ENCODE data around the gene HTR5A.

HTR5A gene

DNA sequence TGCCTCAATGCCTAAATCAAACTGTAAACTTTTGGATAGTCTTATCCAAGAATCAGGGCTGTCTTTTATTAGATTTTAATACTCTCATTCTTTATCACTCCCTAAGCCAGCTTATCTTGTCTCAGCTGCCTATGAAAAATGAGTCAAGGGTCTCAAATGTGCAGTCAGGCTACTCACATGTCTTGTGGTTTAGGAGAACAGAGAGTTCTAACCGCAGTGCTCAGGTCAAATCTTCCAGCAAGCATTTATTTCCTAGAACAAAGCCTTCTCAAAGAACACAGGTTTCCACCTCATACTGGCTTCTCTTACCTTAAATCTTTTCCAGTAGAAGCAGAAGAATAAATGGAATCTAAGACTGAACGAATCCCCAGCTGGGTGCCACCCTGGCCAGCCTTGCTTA is 23.5 kb downstream of the HTR5A start:
- no peak for DNase-seq

GRCh38 chr7:155094636-155095135 is 24.6 kb downstream of the HTR5A start:
- DNase-seq: no peak

DNA sequence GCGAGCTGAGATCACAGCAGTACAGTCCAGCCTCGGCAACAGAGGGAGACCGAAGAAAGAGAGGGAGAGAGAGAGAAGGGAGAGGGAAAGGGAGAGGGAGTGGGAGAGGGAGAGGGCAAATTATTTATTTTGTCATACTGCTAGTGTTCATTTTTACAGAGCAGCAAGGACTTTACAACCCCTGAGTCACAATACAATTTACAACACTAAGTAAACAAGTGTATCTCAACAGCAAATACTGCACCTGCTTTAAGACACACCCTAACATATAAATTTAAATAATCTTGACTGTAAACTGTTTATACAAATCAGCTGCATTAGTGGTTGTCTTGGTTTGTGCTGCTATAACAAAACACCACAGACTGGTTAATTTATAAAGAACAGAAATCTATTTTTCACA is 27.2 kb downstream of the HTR5A start:
- DNase-seq: no peak

GRCh38 chr7:155103839-155104238 is 33.7 kb downstream of the HTR5A start:
- no peak for DNase-seq

- no peak for DNase-seq
Measured at GRCh38 chr7:155104913-155105312, 34.8 kb downstream of the HTR5A start.

DNA sequence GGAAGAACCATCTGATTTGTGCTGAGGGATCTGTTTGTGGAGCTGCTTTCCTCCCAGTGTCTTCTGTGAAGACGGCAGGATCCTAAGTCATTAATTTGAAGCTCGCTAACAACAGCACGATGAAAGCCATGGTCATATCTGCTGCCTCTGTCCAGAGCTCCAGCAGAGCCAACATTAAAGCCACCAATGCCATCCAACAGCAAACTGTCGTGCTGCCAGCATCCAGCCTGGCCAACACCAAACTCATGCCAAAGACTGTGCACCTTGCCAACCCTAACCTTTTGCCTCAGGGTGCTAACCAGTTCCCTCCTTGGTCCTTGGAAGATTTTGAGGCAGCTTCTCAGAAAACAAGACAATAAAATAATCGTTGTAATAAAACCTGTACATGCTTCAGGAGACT is 36.2 kb downstream of the HTR5A start:
- DNase-seq: no peak

GRCh38 chr7:155107126-155107525 is 37.0 kb downstream of the HTR5A start:
- no peak for DNase-seq

- no peak for DNase-seq
Measured at GRCh38 chr7:155108144-155108901, 38.2 kb downstream of the HTR5A start.

DNA sequence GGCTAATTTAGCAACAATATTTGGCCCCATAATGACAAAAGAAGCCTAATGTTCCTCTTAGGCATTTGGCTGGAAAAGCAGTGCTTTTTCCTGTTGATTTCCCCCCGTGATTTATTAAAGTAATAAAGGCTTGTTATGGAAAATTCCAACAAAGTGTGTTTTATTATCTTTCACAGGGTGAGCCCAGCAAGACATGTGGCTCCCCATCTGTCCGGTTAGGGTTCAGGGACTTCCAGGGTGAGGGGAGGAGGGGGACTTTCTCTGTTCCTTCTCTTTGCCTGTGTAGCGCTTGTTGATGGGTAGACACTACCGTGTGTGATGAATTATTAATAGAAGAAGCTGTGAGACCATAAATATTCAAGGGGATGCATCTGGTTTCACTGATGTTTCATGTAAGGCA is 39.0 kb downstream of the HTR5A start:
- DNase-seq: no peak

DNA sequence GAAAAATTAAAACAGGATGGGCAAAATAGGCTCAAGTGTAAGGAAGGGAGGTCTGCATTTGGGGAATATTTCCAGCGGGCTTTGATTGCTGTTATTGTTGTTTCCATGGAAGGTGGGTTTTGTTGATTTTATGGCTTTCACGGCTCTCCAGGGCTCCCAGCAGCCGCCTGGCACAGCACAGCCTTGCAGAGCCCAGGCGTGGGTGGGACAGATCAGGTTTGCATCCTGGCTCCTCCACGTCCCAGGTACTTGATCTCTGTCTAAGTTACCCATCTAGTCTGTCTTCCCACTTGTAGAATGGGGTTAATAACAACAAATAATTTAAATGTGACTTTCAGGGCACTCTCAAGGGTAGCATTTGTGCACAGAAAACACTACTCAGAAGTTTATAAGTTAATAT is 45.2 kb downstream of the HTR5A start:
- DNase-seq: no peak

GRCh38 chr7:155119801-155120382 is 49.8 kb downstream of the HTR5A start:
- DNase-seq: no peak

DNA sequence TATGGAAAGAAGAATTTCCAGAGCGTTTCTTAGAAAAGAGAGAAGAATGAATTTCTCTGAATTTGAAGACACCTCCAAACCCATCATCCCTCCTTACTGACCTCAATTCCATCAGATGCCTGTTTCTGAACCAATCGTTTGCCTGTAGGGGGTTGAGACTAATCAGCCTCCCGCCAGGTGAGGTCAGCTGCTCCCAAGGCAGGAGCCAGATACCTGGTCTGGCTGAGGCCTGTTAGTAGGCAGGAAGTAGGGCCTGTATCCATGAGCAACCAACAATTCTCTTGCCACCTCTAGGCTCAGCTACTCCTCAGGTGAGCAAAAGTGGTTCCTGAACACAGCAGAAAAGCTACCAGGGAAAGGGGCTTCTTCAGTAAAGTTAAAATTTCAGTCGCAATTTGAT is 50.3 kb downstream of the HTR5A start:
- no peak for DNase-seq

GRCh38 chr7:155122831-155123230 is 52.7 kb downstream of the HTR5A start:
- no peak for DNase-seq

- no peak for DNase-seq
Measured at GRCh38 chr7:155123413-155123812, 53.3 kb downstream of the HTR5A start.

- DNase-seq: no peak
Measured at GRCh38 chr7:155124706-155125105, 54.6 kb downstream of the HTR5A start.

DNA sequence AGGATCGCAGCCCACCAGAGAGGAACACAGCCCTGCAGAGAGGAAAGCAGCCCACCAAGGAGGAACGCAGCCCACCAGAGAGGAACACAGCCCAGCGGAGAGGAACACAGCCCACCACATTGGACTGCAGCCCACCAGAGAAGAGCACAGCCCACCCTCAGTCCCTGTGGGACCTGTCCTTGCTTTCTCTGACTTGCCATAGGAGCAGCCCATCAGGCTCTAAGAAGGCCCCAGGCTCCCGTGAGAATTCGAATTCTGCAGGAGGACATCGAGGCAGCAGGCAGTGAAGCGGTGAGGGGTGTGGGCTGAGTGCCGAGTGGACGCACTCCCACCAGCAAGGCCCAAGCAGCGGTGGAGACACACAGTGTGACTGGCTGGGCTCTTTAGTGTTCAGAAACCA is 59.1 kb downstream of the HTR5A start:
- DNase-seq: no peak

DNA sequence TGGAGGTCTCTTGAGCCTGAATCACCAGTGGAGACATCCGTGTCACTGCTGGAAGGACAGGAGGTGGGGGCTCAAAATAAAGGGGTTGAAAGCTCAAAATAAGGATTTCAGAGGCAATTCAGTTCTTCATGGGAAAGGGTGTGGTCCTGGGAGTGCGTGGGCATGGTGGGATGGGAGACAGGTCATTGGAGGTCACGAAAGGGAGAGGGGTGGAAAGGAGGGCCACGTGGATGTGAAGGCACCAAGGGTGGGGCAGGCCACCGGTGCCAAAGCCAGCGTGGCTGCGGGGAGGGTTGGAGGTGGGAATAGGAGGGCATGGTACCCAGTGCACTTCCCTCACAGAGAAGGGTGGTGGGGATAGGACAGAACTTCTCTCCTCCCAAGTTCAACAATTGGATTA is 59.7 kb downstream of the HTR5A start:
- DNase-seq: no peak

DNA sequence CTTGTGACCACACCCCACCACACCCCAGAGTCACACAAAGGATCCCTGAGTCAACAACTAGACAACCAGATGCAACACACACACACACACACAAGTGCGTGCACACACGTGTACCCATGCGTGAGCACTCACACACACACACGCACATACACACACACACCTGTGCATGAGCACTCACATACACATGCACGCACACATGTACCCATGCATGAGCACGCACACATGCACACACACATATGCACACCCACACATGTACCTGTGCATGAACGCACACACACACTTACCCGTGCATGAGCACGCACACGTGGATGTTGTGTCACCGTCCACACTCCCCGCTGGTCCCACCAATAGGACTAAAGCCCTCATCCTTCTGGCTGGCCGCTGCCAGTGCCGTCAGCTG is 60.4 kb downstream of the HTR5A start:
- DNase-seq: no peak

DNA sequence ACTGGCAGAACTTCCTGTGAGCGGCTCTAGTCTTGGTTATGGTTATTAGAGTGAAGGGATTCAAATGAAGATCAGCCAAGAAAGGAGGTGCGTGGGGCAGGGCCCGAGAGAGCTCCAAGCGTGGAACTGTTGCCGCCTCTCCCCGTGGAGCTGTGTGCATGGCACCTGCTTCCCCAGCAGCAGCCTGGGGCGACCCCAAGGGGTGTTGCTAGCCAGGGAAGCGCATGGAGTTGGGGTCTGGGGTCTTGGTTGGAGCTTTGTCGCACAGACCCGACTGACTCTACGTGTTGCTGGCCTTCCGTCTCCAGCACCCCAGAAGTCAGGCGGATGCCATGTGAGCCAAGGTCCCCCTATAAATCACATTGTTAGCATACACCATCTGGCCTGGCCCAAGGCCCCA is 61.0 kb downstream of the HTR5A start:
- DNase-seq: no peak

- DNase-seq: no peak
Measured at GRCh38 chr7:155132431-155132830, 62.3 kb downstream of the HTR5A start.

DNA sequence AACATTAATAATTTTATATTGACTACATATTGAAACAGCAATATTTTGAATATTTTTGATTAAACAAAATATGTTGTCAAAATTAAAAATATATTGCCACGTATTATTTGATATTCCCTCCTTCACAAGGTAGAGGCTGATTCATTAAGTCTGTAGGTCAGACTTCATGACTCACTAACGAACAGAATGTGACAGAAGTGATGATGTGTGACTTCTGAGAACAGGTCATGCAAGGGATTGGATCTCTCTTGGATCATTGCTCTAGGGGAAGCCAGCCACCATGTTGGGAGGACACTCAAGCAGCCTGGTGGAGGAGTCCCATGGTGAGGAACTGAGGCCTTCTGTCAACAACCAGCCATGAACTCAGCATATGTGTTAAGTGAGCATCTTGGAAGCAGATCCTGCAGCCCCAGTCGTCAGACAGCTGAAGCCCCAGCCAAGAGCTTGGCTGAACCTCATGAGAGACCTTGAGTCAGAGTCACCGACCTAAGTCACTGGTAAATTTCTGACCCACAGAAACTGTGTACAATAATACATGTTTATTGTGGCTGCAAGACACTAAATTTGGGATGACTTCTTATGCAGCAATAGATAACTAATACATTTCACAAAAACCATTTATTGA is 66.6 kb downstream of the HTR5A start:
- no peak for DNase-seq
